ENCODE results near the gene HOXC12.

DNA sequence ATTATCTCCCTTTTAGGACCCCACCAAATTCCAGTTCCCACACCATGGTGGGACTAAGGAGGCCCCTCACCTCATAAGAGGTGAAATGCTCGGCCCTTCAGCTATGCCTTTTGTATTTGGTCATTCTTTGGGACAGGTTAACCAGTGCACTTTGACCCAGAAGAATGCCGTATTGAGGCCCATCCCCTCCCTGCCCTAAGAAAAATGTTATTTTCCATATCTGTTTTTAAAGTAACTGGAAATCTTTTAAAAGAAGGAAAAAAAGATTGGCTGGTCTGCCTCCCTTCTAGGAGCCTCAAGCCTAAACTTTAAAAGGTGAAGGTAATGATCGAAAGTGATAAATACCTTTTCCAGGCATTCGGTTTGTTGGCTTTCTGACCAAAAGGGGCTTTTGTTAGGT lies 21.8 kb upstream of the HOXC12 start:
- TF ChIP-seq, protein P1, sequence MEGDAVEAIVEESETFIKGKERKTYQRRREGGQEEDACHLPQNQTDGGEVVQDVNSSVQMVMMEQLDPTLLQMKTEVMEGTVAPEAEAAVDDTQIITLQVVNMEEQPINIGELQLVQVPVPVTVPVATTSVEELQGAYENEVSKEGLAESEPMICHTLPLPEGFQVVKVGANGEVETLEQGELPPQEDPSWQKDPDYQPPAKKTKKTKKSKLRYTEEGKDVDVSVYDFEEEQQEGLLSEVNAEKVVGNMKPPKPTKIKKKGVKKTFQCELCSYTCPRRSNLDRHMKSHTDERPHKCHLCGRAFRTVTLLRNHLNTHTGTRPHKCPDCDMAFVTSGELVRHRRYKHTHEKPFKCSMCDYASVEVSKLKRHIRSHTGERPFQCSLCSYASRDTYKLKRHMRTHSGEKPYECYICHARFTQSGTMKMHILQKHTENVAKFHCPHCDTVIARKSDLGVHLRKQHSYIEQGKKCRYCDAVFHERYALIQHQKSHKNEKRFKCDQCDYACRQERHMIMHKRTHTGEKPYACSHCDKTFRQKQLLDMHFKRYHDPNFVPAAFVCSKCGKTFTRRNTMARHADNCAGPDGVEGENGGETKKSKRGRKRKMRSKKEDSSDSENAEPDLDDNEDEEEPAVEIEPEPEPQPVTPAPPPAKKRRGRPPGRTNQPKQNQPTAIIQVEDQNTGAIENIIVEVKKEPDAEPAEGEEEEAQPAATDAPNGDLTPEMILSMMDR (IDR thresholded peaks at IDR 0.05) = no peak
- TF ChIP-seq POLR2A (IDR thresholded peaks at IDR 0.05) = no peak

All from adrenal gland (tissue), 5 donors.